ENCODE results near the gene TP53AIP1. TPM values are rescaled to one million over a fixed set of nuclear protein-coding genes. Genes with fewer than 3 reads are reported as not detected.

Gene TP53AIP1
- total and polyA plus RNA-seq, 2 of the 8 experiments (the other 6 are each of a cell fraction or from before 2014, with no cell fraction given), result 0.03 TPM; not detected in 1

DNA sequence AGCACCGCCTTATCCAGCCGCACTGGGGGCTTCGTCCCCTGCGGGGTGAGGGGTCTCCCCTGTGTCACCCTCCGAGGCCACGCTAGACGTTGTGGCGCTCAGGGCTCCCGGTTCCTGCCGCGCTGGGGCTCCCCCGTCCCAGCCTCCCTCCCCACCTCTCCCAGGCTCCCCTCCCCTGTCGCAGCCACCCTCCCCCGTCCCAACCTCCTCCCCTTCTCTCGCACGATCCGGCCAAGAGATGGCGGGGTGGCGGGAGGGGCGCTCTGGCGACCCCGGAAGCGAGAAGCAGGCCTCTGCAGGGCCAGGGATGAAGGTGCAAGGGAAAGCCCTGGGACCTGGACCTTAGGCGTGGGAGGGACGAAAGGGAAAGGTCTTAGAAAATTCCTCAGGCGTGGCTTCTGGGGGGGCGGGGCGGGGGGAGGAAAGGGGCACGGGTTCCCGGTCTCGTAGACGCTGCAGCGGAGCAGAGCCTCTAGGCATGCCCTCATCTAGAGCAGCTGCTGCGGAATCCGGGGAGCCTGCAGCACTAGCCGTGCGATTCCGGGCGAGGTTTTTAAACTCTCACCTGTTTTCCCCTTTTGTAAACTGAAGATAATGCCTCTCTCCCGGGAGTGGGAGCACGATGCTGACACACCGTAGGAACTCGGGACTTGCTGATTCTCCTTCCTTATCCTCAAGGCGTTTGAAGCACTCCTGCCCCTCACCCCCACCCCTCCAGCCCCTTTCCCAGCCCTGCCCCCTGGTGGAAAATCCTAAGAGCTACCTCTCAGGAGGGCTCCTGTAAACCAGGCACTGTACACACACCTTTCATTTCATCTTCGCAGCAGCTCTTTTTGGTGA is 37.1 kb downstream of the TP53AIP1 start:
- Histone ChIP-seq H3K79me1 (ENCODE audit: low read depth, low read length) (no peaks in the 10 kb centered on the region), H2BK120ac (replicated peaks; ENCODE audit: low read depth, low read length) (no peak overlapping the region), H4K20me1 (replicated peaks in 1 of 2; ENCODE audit: control insufficient read depth in 1 of 2, insufficient read depth in 2 of 2, low read length in 2 of 2) (peaks cover 2 to 14% of the 10 kb centered on the region in 2 experiments), H3K27ac (ENCODE audit: low read depth, low read length) (no peak overlapping the region), H3K14ac (ENCODE audit: insufficient read length) (no peak overlapping the region), H4K8ac (ENCODE audit: extremely low read depth, insufficient read depth, low read length) (no peak overlapping the region), H3K36me3 (ENCODE audit: control insufficient read depth in 2 of 4, insufficient read depth in 4 of 4, low read length in 3 of 4) (no peaks in the 10 kb centered on the region), H3K4me3 (ENCODE audit: extremely low read depth in 1 of 4, insufficient read depth in 2 of 4, low read depth in 3 of 4, low read length in 4 of 4) (peak overlapping the region; percentile 49 to 68 (median 54)), H2BK15ac (ENCODE audit: low read length) (no peak overlapping the region), H3K4me2 (ENCODE audit: insufficient read depth in 1 of 2, low read depth in 2 of 2, low read length in 2 of 2) (peak overlapping the region; percentile 80 to 84), H2AFZ (ENCODE audit: low read length) (no peak overlapping the region), H3K18ac (ENCODE audit: extremely low read depth, low read length) (peak overlapping the region; percentile 49; the same call in 1 of the 2 replicates), H2AK5ac (ENCODE audit: low read depth, low read length) (no peak overlapping the region), H2BK5ac (ENCODE audit: low read depth, low read length) (no peak overlapping the region), H3K9ac (replicated peaks in 1 of 4; ENCODE audit: extremely low read depth in 1 of 4, low read depth in 3 of 4, low read length in 3 of 4) (no peak overlapping the region), H3K27me3 (replicated peaks in 1 of 4; ENCODE audit: control insufficient read depth in 3 of 4, extremely low read depth in 1 of 4, insufficient read depth in 3 of 4, low read length in 3 of 4) (peaks cover 45 to 67% (median 61%) of the 10 kb centered on the region in 4 experiments), H3K79me2 (ENCODE audit: control insufficient read depth in 1 of 2, insufficient read depth in 2 of 2, low read length in 2 of 2) (no peaks in the 10 kb centered on the region), H3K23me2 (ENCODE audit: low read depth, low read length) (peaks cover 6% of the 10 kb centered on the region; the same call in 1 of the 2 replicates), H4K91ac (replicated peaks; ENCODE audit: insufficient read length, low read length) (no peak overlapping the region), H3K4ac (replicated peaks; ENCODE audit: insufficient read length, low read depth, low read length) (no peak overlapping the region), H4K5ac (ENCODE audit: insufficient read length, low read depth, low read length) (no peak overlapping the region), H2BK20ac (ENCODE audit: low read length) (no peak overlapping the region), H3K56ac (replicated peaks; ENCODE audit: insufficient read length, low read depth, low read length) (no peak overlapping the region), H3K9me3 (ENCODE audit: insufficient read depth in 2 of 2, low read depth in 1 of 2, low read length in 1 of 2) (no peaks in the 10 kb centered on the region; a peak in 2 of 4 replicates), H3K23ac (ENCODE audit: insufficient read length) (no peak overlapping the region), H2BK12ac (ENCODE audit: low read depth, low read length) (no peak overlapping the region), H3K4me1 (replicated peaks in 1 of 4; ENCODE audit: control insufficient read depth in 3 of 4, insufficient read depth in 4 of 4, low read length in 3 of 4) (peaks cover 11 to 30% (median 23%) of the 10 kb centered on the region in 4 experiments)
- ChIA-PET CTCF (ENCODE audit: partially characterized antibody) (interaction anchor here (0.8 to 14.9 kb wide), 20 partner anchors 9 to 64 kb away, joined by 3 to 332 read pairs (median 4); partner anchors contain the start of genes KCNJ1, KCNJ5 and TP53AIP1), POLR2A (ENCODE audit: partially characterized antibody) (interaction anchor here (1.0 to 2.7 kb wide), 3 partner anchors 11 to 15 kb away, joined by 3 to 19 read pairs (median 4); partner anchors contain the start of gene KCNJ5)
- DNase-seq (ENCODE audit: low read depth in 1 of 2, low spot score in 2 of 2) (peak in 1 of 2 experiments; percentile 80), FAIRE-seq (peak; percentile 28)
- 4% methylated on average over 21 of the region's 45 CpGs; no CpG with 5 or more reads in 1 of the 2 experiments for WGBS, 2 experiments (ENCODE audit: extremely low coverage in 1 of 2, insufficient coverage in 1 of 2, insufficient read length in 1 of 2, insufficient replicate concordance in 2 of 2, low coverage in 1 of 2, low lambda C conversion rate in 2 of 2, missing lambda C conversion rate in 1 of 2)
- TF ChIP-seq CBX5 (IDR thresholded peaks at IDR 0.05; ENCODE audit: low read depth, low read length) (no peak), KDM4A (IDR thresholded peaks at IDR 0.05; ENCODE audit: low read depth, low read length, severe bottlenecking) (peak; percentile 78), CTBP2 (IDR thresholded peaks at IDR 0.05; ENCODE audit: borderline replicate concordance, insufficient read depth, insufficient read length, low read length) (peak; percentile 72), RBBP5 (IDR thresholded peaks at IDR 0.05; ENCODE audit: borderline replicate concordance, low read depth, low read length) (0 out of 2 replicates have a peak, but pooled peaks have one; percentile 35), RAD21 (IDR thresholded peaks at IDR 0.05 in 1 of 2, conservative IDR thresholded peaks at IDR 0.05 in 1 of 2; ENCODE audit: low read depth in 2 of 2, low read length in 2 of 2) (peak; percentile 25 to 39; a peak in 2 of 4 replicates)
- TF ChIP-seq, protein P1, sequence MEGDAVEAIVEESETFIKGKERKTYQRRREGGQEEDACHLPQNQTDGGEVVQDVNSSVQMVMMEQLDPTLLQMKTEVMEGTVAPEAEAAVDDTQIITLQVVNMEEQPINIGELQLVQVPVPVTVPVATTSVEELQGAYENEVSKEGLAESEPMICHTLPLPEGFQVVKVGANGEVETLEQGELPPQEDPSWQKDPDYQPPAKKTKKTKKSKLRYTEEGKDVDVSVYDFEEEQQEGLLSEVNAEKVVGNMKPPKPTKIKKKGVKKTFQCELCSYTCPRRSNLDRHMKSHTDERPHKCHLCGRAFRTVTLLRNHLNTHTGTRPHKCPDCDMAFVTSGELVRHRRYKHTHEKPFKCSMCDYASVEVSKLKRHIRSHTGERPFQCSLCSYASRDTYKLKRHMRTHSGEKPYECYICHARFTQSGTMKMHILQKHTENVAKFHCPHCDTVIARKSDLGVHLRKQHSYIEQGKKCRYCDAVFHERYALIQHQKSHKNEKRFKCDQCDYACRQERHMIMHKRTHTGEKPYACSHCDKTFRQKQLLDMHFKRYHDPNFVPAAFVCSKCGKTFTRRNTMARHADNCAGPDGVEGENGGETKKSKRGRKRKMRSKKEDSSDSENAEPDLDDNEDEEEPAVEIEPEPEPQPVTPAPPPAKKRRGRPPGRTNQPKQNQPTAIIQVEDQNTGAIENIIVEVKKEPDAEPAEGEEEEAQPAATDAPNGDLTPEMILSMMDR (IDR thresholded peaks at IDR 0.05; ENCODE audit: control extremely low read depth in 1 of 3, insufficient read depth in 1 of 3, low read depth in 1 of 3, low read length in 3 of 3), result peak; percentile 44 to 58 (median 48)

Measured in H1 (cell line).